Fibroblast of the aortic adventitia (primary cell): ENCODE results near the gene SHANK1. TPM values are rescaled to one million over a fixed set of nuclear protein-coding genes. Genes with fewer than 3 reads are reported as not detected.
"Not testable (repeated sequence)": the region's sequence is repeated elsewhere in the genome, so short reads cannot be mapped to it uniquely, and the experiment has no call there.

Experiments
- DNase-seq: peaks from one replicate; pipeline ENCODE4 v3.0.0-alpha.2; 2010; ENCODE audit warnings: low read depth
- H3K4me3 ChIP-seq: 2 replicates; pipeline ENCODE4 v1.5.1; 2011; ENCODE audit warnings: low read depth, mild to moderate bottlenecking, control low read depth, low read length, moderate library complexity
- total RNA-seq: library from RNA; depleted of rRNA; stranded (reverse); fragments of >200 nt; gene quantifications from 2 replicates; pipeline ENCODE4 v1.2.3, GENCODE V29; 2012; ENCODE audit warnings: low replicate concordance
- TF ChIP-seq, protein P1 (sequence below): IDR thresholded peaks from 2 replicates; pipeline ENCODE4 v1.5.1; 2011; ENCODE audit warnings: mild to moderate bottlenecking, low read length, control low read depth, inconsistent platforms; ENCODE audit not compliant: insufficient read depth

The SHANK1 gene
- total RNA-seq, 1 donor: 4.2 TPM

DNA sequence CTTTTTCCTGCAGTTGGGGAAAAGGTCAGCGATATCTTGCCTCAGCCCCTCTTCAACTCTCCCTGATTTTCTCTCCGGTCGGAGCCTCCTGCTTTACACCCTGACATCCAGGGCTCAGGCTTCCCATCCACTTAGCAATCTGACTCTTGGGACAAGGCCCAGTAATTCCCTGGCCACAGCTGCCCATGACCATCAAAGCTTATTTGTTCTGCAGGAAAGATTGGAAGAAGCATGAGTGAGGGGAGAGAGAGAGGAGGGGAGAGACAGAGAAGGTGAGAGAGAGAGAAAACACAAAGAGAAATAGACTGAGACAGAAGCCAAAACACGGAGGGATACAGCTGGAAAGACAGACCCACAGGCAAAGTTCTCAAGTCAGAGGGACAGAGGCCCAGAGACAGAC lies 93.6 kb downstream of the SHANK1 start:
- TF ChIP-seq, protein P1, sequence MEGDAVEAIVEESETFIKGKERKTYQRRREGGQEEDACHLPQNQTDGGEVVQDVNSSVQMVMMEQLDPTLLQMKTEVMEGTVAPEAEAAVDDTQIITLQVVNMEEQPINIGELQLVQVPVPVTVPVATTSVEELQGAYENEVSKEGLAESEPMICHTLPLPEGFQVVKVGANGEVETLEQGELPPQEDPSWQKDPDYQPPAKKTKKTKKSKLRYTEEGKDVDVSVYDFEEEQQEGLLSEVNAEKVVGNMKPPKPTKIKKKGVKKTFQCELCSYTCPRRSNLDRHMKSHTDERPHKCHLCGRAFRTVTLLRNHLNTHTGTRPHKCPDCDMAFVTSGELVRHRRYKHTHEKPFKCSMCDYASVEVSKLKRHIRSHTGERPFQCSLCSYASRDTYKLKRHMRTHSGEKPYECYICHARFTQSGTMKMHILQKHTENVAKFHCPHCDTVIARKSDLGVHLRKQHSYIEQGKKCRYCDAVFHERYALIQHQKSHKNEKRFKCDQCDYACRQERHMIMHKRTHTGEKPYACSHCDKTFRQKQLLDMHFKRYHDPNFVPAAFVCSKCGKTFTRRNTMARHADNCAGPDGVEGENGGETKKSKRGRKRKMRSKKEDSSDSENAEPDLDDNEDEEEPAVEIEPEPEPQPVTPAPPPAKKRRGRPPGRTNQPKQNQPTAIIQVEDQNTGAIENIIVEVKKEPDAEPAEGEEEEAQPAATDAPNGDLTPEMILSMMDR: no peak
- DNase-seq: no peak
- no peak overlapping the region for H3K4me3 ChIP-seq

DNA sequence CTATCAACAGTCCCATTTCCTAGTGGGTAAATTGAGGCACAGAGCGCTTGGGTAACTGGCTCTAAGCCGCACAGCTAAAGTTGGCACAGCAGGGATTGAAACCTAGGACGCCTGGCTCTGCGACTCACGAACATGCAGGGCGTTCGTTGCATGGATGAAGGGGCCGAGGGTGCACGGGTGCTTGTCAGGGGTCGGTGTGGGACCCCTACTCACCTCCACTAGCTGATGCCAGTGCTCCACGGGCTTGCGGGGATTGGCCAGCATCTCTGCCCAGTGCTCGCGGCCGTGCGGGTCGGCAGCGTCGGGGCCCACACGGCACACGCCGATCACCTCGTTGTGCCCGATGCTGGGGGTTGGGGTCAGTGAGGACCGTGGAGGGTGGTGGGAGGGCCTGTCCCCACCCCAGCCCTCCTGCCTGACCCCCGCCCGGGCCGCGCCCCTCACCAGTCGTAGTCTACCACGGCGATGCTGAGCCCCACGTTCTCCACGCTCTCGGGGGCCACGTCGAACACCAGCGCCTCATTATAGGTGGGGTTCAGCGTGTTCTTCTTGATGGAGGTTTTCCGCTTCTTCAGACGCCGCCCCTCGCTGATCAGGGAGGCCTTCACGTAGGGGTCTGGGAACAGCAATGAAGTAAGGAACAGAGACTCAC lies 94.5 kb downstream of the SHANK1 start:
- H3K4me3 ChIP-seq: no peak overlapping the region
- no peak for DNase-seq
- TF ChIP-seq, protein P1: no peak

DNA sequence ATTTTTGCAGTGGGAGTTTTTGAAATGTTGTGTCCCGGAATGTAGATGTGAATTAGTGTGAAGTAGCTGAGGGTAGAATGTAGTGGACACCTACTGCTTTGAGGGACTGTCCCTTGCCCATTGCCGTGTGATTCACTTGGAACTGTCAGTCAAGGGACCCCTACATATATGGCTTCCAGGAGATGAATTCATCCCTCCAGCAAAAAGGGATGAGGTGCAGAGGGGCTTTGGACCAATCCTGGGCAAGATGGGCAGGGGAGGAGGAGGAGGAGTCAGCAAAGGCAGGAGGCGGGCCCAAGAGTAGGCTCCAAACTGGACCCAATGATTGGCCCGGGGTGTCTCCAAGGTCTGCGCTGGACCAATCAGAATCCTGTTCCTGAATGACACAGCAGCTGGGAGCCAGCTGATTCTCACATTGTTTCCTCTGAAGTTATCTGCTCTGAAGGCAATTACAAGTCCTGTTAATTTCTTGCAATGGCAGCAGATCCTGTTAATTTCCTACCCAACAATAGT lies 99.2 kb downstream of the SHANK1 start:
- H3K4me3 ChIP-seq, DNase-seq: not testable (repeated sequence)

DNA sequence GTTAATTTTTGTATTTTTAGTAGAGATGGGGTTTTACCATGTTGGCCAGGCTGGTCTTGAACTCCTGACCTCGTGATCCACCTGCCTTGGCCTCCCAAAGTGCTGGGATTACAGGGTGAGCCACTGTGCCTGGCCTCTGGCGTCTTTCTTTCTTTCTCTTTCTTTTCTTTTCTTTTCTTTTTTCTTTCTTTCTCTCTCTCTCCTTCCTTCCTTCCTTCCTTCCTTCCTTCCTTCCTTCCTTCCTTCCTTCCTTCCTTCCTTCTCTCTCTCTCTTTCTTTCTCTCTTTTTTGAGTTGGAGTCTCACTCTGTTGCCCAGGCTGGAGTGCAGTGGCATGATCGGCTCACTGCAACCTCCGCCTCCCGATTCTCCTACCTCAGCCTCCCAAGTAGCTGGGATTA lies 100.4 kb downstream of the SHANK1 start:
- not testable (repeated sequence) for H3K4me3 ChIP-seq, DNase-seq

DNA sequence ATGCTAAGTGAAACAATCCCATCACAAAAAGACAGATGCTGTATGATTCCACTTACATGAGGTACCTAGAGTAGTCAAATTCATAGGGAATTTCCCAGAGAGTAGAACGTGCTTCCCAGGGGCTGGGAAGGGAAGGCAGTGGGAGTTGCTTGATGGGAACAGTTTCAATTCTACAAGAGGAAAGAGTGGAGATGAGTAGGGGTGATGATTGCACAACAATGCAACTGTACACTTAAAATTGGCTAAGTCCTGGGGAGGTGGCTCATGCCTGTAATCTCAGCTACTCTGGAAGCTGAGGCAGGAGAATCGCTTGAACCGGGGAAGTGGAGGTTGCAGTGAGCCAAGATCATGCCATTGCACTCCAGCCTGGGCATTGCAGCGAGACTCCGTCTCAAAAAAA lies 101.2 kb downstream of the SHANK1 start:
- not testable (repeated sequence) for H3K4me3 ChIP-seq, DNase-seq

DNA sequence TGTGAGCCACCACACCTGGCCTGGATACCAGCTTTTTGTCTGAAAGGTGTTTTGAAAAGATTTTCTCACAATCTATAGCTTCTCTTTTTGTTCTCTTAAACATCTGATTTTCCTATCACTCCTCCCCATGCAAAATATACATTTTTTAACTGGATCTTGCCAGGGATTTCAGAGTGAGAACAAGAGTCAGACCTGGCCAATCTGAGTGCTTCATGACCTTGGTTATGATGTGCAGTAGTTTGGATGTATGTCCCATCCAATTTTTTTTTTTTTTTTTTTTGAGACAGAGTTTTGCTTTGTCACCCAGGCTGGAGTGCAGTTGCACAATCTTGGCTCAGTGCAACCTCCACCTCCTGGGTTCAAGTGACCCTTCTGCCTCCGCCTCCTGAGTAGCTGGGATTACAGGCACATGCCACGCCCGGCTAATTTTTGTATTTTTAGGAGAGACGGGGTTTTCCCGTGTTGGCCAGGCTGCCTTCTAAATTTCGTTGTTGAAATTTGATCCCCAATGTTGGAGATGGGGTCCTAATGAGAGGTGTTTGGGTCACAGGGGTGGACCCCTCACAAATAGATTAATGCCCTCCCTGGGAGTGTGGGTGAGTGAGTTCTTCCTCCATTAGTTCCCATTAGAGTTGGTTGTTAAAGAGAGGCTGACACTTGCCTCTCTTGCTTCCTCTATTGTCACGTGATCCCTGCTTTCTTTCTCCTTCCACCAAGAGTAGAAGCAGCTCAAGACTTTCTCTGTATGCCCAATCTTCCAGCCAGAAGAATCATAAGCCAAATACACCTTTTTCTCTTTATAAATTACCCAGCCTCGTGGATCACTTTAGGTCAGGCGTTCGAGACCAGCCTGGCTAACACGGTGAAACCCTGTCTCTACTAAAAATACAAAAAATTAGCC lies 106.8 kb downstream of the SHANK1 start:
- not testable (repeated sequence) for H3K4me3 ChIP-seq, DNase-seq

Other genes starting within 250 kb of the SHANK1 start
- gene EMC10, start 243.3 kb downstream of the SHANK1 start, total RNA-seq: 22.8 and 35.2 TPM in 2 replicates
- not detected in 2 replicates for gene GARIN5A, start 243.0 kb downstream of the SHANK1 start, total RNA-seq
- 12.1 and 26.7 TPM in 2 replicates for gene JOSD2, start 208.6 kb downstream of the SHANK1 start, total RNA-seq
- not detected in 2 replicates for gene ASPDH, start 205.9 kb downstream of the SHANK1 start, total RNA-seq
- not detected in 2 replicates for gene LRRC4B, start 151.4 kb downstream of the SHANK1 start, total RNA-seq
- gene SYT3, start 79.9 kb downstream of the SHANK1 start, total RNA-seq: 0.09 TPM in 1 of 2 replicates, not detected in the other
- not detected in 2 replicates for gene C19orf81, start 70.4 kb downstream of the SHANK1 start, total RNA-seq
- 21.8 and 71.8 TPM in 2 replicates for gene CLEC11A, start 3.6 kb upstream of the SHANK1 start, total RNA-seq
- not detected in 2 replicates for gene GPR32, start 50.7 kb upstream of the SHANK1 start, total RNA-seq
- gene ACP4, start 70.6 kb upstream of the SHANK1 start, total RNA-seq: not detected in 2 replicates
- gene KLK1, start 104.0 kb upstream of the SHANK1 start, total RNA-seq: not detected in 2 replicates
- gene KLK15, start 113.8 kb upstream of the SHANK1 start, total RNA-seq: not detected in 2 replicates
- gene KLK3, start 135.1 kb upstream of the SHANK1 start, total RNA-seq: not detected in 2 replicates
- not detected in 2 replicates for gene KLK2, start 153.6 kb upstream of the SHANK1 start, total RNA-seq
- gene KLK4, start 191.6 kb upstream of the SHANK1 start, total RNA-seq: not detected in 2 replicates
- 0.99 TPM in 1 of 2 replicates, not detected in the other for gene KLK5, start 233.2 kb upstream of the SHANK1 start, total RNA-seq
- gene KLK6, start 249.8 kb upstream of the SHANK1 start, total RNA-seq: not detected in 2 replicates